K562 (cell line): ENCODE data around the gene KCNC3. TPM values are rescaled to one million over a fixed set of nuclear protein-coding genes. Genes with fewer than 3 reads are reported as not detected.

ENCODE experiments used
- BMI1 ChIP-seq: fragments of 150-350 bp; IDR thresholded peaks from 2 replicates; pipeline ENCODE4 v1.6.1; 2014; ENCODE audit warnings: low read length
- GTF3C2 ChIP-seq: IDR thresholded peaks from 3 replicates; pipeline ENCODE4 v1.6.1; 2011; ENCODE audit warnings: borderline replicate concordance, mild to moderate bottlenecking, moderate library complexity; ENCODE audit not compliant: insufficient read length; ENCODE audit errors: extremely low read depth
- HDAC2 ChIP-seq: fragments of 450-650 bp; IDR thresholded peaks from 2 replicates; pipeline ENCODE4 v1.6.1; 2016; ENCODE audit warnings: mild to moderate bottlenecking
- MLLT1 ChIP-seq, 2 experiments: fragments of 450-650 bp; IDR thresholded peaks; 2 replicates each; pipeline ENCODE4 v1.6.1; 2016
- NFE2 ChIP-seq: IDR thresholded peaks from 2 replicates; pipeline ENCODE4 v1.6.1; 2014; ENCODE audit warnings: antibody characterized with exemption, low read depth
- PATZ1 ChIP-seq: fragments of 250-450 bp; sonication (Bioruptor Pico); IDR thresholded peaks from 2 replicates; pipeline ENCODE4 v1.5.0; 2020; ENCODE audit warnings: mild to moderate bottlenecking, borderline replicate concordance
- PHB2 ChIP-seq: fragments of 450-650 bp; IDR thresholded peaks from 2 replicates; pipeline ENCODE4 v1.6.1; 2017; ENCODE audit warnings: low read depth
- RFX1 ChIP-seq: fragments of 450-650 bp; IDR thresholded peaks from 2 replicates; pipeline ENCODE4 v1.6.1; 2016; ENCODE audit warnings: mild to moderate bottlenecking, moderate library complexity
- SAP30 ChIP-seq: fragments of 200-600 bp; sonication (generic); IDR thresholded peaks from 2 replicates; pipeline ENCODE4 v1.6.1; 2012; ENCODE audit warnings: borderline replicate concordance, low read depth, mild to moderate bottlenecking, moderate library complexity, low read length, control low read depth, inconsistent platforms; ENCODE audit not compliant: insufficient read depth, poor library complexity, severe bottlenecking
- TAF15 ChIP-seq: fragments of 200-400 bp; formaldehyde crosslinking; IDR thresholded peaks from 2 replicates; pipeline ENCODE4 v1.6.1; 2017; ENCODE audit warnings: mild to moderate bottlenecking, low read depth, low read length, moderate library complexity
- USF2 ChIP-seq: sonication (generic); formaldehyde crosslinking; IDR thresholded peaks from 2 replicates; pipeline ENCODE4 v1.5.0; 2020; ENCODE audit warnings: missing genetic modification reagents
- ZNF24 ChIP-seq: fragments of 450-650 bp; IDR thresholded peaks from 2 replicates; pipeline ENCODE4 v1.6.1; 2016
- polyA plus RNA-seq, 8 experiments: library from polyadenylated mRNA; depleted of rRNA in 4 of 8; stranded (reverse) in 5 of 8; unstranded in 3 of 8; fragments of >200 nt; fragmentation: Nextera tagmentation in 2 of 8; fragmentation: Illumina TruSeq in 1 of 8; extraction: Ambion mirVana in 2 of 8; extraction: Trizol in 1 of 8; gene quantifications; 2 replicates each; pipeline versions ENCODE4 v1.2.1 to v1.2.3, GENCODE V29; 2011 to 2014; ENCODE audit warnings: inconsistent platforms in 1 of 8, missing spikeins in 1 of 8
- total RNA-seq, 7 experiments: library from RNA; depleted of rRNA in 6 of 7; stranded (reverse); fragments of >200 nt in 6 of 7; fragmentation: Illumina TruSeq in 2 of 7; extraction: Trizol in 2 of 7; gene quantifications; 2 replicates each; pipeline versions ENCODE4 v1.2.1 to v1.2.3, GENCODE V29; 2011 to 2021; ENCODE audit warnings: low replicate concordance in 1 of 7
- TF ChIP-seq, protein P1 (sequence below): sonication (generic); formaldehyde crosslinking; IDR thresholded peaks from 2 replicates; pipeline ENCODE4 v1.8.0; 2023; ENCODE audit warnings: missing genetic modification reagents, mild to moderate bottlenecking, borderline replicate concordance

Gene KCNC3
- total and polyA plus RNA-seq, 9 of the 15 experiments (the other 6 are each of a cell fraction or from before 2014, with no cell fraction given): 0.03 to 26.2 (median 2.0) TPM

- TF ChIP-seq HDAC2 (peak; percentile 20; the same call in 1 of the 2 replicates), GTF3C2 (no peak), BMI1 (no peak), USF2 (CRISPR knock-in tag) (no peak), ZNF24 (peak; percentile 26; the same call in 1 of the 2 replicates), PATZ1 (CRISPR knock-in tag) (no peak), SAP30 (peak; percentile 15), NFE2 (no peak), RFX1 (peak; percentile 90), MLLT1 (IDR thresholded peaks at IDR 0.05) (peak in 1 of 2 experiments; percentile 91; a peak in 2 of 4 replicates), PHB2 (no peak), TAF15 (no peak)
- TF ChIP-seq, protein P1, sequence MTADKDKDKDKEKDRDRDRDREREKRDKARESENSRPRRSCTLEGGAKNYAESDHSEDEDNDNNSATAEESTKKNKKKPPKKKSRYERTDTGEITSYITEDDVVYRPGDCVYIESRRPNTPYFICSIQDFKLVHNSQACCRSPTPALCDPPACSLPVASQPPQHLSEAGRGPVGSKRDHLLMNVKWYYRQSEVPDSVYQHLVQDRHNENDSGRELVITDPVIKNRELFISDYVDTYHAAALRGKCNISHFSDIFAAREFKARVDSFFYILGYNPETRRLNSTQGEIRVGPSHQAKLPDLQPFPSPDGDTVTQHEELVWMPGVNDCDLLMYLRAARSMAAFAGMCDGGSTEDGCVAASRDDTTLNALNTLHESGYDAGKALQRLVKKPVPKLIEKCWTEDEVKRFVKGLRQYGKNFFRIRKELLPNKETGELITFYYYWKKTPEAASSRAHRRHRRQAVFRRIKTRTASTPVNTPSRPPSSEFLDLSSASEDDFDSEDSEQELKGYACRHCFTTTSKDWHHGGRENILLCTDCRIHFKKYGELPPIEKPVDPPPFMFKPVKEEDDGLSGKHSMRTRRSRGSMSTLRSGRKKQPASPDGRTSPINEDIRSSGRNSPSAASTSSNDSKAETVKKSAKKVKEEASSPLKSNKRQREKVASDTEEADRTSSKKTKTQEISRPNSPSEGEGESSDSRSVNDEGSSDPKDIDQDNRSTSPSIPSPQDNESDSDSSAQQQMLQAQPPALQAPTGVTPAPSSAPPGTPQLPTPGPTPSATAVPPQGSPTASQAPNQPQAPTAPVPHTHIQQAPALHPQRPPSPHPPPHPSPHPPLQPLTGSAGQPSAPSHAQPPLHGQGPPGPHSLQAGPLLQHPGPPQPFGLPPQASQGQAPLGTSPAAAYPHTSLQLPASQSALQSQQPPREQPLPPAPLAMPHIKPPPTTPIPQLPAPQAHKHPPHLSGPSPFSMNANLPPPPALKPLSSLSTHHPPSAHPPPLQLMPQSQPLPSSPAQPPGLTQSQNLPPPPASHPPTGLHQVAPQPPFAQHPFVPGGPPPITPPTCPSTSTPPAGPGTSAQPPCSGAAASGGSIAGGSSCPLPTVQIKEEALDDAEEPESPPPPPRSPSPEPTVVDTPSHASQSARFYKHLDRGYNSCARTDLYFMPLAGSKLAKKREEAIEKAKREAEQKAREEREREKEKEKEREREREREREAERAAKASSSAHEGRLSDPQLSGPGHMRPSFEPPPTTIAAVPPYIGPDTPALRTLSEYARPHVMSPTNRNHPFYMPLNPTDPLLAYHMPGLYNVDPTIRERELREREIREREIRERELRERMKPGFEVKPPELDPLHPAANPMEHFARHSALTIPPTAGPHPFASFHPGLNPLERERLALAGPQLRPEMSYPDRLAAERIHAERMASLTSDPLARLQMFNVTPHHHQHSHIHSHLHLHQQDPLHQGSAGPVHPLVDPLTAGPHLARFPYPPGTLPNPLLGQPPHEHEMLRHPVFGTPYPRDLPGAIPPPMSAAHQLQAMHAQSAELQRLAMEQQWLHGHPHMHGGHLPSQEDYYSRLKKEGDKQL (CRISPR knock-in tag): no peak
Observed at GRCh38 chr19:50376166-50377050, 47.2 kb upstream of the KCNC3 start, which contains the start of gene NR1H2 (continued).
